ENCODE results near the gene UCK1.
"Not testable (repeated sequence)": the region's sequence is repeated elsewhere in the genome, so short reads cannot be mapped to it uniquely, and the experiment has no call there.

UCK1 gene

GRCh38 chr9:131554087-131554842 lies 23.2 kb upstream of the UCK1 start:
- DNase-seq: no peak

GRCh38 chr9:131552030-131552429 lies 21.0 kb upstream of the UCK1 start:
- DNase-seq: no peak

DNA sequence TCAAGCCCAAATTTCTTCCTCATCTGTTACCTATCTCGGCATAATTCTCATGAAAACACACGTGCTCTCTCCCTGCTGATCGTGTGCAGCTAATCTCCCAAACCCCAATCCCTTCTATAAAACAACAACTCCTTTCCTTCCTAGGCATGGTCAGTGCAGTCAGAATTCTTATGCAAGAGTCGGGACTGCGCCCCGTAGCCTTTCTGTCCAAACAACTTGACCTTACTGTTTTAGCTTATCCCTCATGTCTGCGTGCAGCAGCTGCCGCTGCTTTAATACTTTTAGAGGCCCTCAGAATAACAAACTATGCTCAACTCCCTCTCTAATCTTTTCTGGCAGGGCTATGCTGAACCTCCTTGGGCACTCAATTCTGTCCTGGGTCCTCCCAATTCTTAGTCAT lies 19.4 kb upstream of the UCK1 start:
- DNase-seq: not testable (repeated sequence)

GRCh38 chr9:131549186-131549585 lies 18.1 kb upstream of the UCK1 start:
- DNase-seq: not testable (repeated sequence)

DNA sequence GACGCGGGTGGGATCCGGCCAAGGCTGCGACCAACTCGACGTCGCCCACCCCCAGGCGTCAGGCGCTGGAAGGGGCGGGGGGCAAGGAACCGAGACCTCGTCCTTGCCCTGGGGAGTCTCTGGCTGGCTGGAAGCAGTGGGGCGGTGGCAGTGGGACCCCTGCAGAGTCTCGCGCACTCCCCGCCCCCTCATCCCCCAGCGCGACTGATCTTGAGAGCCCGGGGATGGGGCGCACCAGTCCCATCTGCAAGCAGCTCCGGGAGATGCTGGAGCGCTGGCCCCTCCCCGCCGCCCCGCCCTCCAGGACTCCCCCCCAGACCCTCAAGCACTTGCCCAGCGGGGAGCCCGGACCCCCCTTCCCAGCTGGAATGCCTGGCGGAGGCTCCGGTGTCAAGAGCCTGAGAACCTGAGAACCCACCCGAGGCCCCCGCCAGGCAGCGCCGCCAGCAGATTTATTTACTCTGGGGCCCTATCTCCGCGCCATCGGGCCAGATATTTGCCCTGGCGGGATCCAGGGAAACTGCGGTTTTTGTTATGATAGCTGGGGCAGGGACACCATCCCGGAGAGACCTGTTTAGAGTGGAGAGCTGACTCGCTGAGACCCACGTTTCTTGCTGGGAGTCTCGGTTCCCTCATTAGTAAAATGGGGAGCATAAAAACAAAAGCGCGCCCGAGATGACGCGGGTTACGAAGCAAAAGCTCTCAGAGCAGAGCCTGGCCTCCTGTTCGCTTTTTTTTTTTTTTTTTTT lies 15.4 kb upstream of the UCK1 start:
- peak; percentile 21 for DNase-seq

- DNase-seq: no peak
Measured at GRCh38 chr9:131545786-131546335, 14.8 kb upstream of the UCK1 start.

- DNase-seq: no peak
Measured at GRCh38 chr9:131545003-131545785, 14.1 kb upstream of the UCK1 start, which contains the start of gene PRRT1B. PRRT1B (plus strand) TSS chr9:131545523; CDS start chr9:131545616, 93 bp downstream.

DNA sequence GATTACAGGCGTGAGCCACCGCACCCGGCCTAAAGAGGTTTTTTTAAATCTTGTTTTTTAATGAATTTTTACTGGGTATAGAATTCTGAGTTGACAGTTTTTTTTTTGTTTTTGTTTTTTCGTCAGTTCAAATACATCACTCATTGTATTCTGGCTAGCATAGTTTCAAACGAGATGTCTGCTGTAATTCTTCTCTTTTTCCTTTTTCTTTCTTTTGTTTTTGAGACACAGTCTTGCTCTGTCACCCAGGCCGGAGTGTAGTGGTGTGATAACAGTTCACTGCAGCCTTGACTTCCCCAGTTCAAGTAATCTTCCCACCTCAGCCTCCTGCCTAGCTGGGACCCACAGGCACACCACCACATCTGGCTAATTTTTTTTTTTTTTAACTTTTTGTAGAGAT lies 12.1 kb upstream of the UCK1 start:
- DNase-seq: no peak

DNA sequence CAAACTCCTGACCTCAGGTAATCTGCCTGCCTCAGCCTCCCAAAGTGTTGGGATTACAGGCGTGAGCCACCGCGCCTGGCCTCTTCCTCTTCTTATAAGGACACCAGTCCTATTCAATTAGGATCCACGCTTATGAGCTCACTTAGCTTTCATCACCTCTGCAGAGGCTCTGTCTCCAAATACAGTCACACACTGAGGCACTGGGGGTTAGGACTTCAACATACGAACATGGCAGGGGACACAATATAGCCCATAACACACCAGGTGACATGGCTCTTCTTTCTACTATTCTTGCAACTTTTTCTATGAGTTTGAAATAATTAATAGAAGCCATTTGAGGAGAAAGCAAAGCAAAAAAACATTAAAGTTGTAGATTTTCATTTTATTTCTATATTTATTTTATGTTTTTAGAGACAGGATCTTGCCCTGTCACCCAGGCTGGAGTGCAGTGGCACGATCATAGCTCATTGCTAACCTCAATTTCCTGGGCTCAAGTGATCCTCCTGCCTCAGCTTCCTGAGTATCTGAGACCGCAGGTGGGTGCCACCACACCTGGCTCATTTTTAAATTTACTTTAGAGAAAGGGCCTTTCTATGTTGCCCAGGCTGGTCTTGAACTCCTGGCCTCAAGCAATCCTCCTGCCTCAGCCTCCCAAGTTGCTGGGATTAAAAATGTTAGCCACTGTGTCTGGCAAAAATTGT lies 8.3 kb upstream of the UCK1 start:
- no peak for DNase-seq

- DNase-seq: no peak
Measured at GRCh38 chr9:131537946-131538345, 6.9 kb upstream of the UCK1 start.

GRCh38 chr9:131534721-131535237 lies 3.7 kb upstream of the UCK1 start:
- peak; percentile 83 for DNase-seq

DNA sequence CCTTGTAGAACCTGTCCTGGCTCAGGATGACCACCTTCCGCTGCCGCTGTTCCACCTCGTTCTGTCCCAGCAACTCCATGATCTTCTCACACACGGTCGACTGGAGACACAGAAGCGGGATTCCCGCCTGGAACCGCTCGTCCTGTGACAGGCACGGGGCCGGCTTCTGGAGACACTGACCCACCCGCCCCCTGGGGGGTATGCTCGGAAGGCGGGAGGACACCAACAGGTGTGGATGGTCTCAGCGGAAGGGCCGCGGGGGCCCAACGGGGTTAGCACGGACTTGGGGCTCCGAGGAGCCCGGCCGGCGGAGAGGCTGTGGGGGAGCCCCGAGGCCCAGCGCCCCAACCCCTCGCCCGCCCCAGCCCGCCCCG lies 530 bp downstream of the UCK1 start:
- peak; percentile 11 for DNase-seq

GRCh38 chr9:131529597-131530545 lies 1.2 kb downstream of the UCK1 start:
- DNase-seq: no peak

DNA sequence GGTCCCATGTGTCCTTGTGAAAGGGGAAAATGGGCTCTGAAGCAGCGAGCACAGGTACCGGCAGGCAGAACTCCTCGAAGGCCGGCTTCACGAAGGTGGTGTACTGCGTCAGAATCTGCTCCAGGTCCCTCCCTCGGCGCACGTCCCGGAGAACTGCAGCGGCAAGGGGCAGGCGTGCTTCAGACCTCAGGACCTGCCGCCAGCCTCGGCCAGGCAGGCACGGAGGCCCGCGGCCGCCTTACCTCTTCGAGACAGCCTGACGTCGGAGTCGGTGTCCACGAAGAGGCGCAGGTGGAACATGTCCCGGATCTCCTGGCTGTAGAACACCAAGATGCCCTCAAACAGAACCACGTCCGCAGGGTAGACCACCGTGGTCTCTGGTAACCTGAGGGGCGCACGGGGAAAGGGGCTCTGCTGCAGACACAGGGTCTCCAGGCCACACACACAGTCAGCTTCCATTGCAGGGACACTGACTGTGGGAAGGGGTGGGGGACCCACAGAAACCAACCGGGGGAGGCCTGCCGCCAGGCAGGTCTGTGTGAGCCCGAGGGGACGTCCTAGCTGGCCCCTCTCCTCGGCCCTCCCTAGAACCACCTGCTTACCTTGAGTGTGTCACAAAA lies 2.1 kb downstream of the UCK1 start:
- no peak for DNase-seq

- no peak for DNase-seq
Measured at GRCh38 chr9:131528186-131528585, 2.9 kb downstream of the UCK1 start.

- DNase-seq: no peak
Measured at GRCh38 chr9:131525643-131526565, 5.2 kb downstream of the UCK1 start.

- DNase-seq: no peak
Measured at GRCh38 chr9:131524665-131525315, 6.3 kb downstream of the UCK1 start.

DNA sequence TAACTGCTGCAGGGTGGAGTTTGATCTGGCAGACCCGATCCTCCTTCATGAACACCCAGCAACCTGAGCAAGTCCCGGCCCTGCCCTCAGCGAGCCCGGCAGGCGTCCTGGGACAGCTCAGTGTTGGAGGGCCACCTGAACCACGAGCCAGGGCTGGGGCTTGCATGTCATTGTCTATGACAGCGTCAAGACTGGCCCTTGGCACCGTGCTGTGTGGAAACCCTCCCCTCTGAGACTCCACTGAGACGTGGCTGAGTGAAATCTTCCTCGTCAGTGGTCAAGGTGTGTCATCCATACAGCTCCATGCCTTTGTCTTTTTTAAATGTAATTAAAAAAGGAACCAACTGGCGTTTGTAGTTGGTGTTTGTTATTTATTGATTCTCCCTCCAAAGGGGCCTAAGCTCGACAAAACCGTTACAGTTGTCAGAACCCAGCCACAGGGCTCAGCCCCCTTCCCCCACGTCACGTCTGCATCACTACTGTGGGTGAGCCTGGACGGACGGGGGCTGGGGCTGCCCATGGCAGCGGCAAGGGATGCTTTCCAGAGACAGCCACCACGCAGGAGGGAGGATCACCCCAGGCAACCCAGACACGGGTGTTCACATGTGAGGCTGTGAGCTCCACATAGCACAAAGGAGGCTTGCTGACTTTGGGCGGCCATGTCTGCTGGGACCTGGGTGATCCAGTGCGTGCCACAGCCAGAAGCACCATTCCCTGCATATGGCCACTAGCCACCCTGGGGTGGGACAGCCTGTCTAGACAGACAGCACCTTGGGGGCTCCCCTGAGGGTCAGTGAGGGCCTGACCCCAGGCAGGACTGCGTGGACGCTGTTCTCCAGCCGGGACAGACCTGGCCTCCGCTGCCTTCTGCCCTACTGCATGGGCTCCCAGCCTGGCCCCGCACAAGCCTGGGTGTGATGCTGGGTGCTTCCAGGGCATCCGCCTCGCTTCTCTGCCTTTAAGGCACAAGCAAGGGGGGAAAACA lies 7.3 kb downstream of the UCK1 start:
- DNase-seq: no peak
